Ovary (tissue), 3 donors: ENCODE data around the gene WFDC2.

Source experiments
- CTCF ChIP-seq, 3 donors: fragments of 450-650 bp in 2 of 3; fragments of 200-600 bp in 1 of 3; IDR thresholded peaks; one replicate each; pipeline versions ENCODE4 v1.5.1 to v1.8.0; 2016 to 2022; ENCODE audit warnings: antibody characterized with exemption in 3 of 3, mild to moderate bottlenecking in 1 of 3
- POLR2A ChIP-seq: fragments of 450-650 bp; IDR thresholded peaks from one replicate; pipeline ENCODE4 v1.6.1; 2017; ENCODE audit warnings: antibody characterized with exemption, mild to moderate bottlenecking, moderate library complexity
- donor health status: DM: no; HTN: no; CAD: no.

GRCh38 chr20:45497971-45498494, 28.5 kb downstream of the WFDC2 start:
- TF ChIP-seq CTCF (IDR thresholded peaks at IDR 0.05) (no peak), POLR2A (no peak)
